HK-2 (cell line): Measurements from ENCODE around the gene TMEM95.
"Not testable (repeated sequence)": the region's sequence is repeated elsewhere in the genome, so short reads cannot be mapped to it uniquely, and the experiment has no call there.

Experiments
- DNase-seq: peaks from one replicate; pipeline ENCODE4 v3.0.0-alpha.2; 2018; ENCODE audit not compliant: unreplicated experiment

Gene TMEM95

DNA sequence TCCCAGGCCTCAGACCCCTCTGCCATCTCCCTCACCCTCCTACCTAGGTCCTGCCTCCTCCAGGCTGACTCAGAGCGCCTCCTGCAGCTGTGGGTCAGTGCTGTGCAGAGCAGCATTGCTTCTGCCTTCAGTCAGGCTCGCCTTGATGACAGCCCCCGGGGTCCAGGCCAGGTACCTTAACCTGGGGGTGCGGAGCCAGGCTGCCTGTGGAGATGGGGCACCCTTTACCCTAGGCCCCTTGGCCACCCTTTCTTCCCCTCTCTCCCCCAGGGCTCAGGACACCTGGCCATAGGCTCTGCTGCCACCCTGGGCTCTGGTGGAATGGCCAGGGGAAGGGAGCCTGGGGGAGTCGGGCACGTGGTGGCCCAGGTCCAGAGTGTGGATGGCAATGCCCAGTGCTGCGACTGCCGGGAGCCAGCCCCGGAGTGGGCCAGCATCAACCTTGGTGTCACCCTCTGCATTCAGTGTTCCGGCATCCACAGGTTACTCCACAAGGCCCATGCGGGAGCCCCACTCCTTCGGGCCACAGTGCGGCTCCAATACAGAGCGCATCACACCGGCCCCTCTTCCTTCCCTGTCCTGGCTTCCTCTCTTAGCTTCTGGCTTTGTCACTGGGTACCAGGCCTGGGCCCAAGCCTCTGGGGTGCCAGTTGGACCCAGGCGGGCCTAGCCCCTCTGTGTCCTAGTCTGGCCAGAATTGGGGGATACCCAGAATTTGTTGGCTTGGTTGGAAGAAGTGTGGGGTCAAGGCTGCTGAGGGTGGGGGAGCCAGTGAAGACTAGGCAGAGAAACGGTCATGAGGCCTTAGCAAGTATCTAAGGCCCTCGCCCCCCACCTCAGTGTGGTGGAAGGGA is 8.0 kb upstream of the TMEM95 start:
- no peak for DNase-seq

GRCh38 chr17:7347630-7348477 is 7.1 kb upstream of the TMEM95 start:
- no peak for DNase-seq

DNA sequence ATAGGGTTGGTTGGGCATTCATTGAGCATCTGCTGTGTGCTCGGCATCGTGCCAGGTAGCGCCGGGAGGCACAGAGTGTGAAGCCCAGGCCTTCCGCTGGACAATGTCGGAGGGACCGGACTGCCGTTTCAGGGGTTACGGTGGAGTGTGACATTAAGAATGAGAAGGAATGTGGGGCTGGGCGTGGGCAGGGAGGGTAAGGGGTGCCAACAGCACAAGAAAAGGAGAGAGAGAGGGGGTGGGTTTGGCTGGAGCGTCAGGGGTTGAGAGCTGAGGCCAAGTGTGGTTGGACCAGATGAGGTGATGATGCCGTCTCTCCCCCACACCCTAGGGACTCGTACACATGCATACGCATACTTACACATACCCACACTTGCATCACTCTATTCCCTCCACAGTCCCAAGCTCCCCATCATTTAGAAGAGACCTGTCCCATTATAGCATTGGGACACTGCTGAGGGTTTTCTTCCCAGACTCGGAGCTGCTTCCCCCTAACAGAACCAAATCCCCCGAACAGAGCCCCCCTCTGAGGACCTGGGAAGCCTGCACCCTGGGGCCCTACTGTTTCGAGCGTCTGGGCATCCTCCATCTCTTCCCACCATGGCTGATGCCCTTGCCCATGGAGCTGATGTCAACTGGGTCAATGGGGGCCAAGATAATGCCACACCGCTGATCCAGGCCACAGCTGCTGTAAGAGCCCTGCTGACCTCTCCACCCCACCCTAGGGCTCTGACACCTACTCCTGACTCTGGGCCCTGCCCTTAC is 6.3 kb upstream of the TMEM95 start:
- DNase-seq: no peak

DNA sequence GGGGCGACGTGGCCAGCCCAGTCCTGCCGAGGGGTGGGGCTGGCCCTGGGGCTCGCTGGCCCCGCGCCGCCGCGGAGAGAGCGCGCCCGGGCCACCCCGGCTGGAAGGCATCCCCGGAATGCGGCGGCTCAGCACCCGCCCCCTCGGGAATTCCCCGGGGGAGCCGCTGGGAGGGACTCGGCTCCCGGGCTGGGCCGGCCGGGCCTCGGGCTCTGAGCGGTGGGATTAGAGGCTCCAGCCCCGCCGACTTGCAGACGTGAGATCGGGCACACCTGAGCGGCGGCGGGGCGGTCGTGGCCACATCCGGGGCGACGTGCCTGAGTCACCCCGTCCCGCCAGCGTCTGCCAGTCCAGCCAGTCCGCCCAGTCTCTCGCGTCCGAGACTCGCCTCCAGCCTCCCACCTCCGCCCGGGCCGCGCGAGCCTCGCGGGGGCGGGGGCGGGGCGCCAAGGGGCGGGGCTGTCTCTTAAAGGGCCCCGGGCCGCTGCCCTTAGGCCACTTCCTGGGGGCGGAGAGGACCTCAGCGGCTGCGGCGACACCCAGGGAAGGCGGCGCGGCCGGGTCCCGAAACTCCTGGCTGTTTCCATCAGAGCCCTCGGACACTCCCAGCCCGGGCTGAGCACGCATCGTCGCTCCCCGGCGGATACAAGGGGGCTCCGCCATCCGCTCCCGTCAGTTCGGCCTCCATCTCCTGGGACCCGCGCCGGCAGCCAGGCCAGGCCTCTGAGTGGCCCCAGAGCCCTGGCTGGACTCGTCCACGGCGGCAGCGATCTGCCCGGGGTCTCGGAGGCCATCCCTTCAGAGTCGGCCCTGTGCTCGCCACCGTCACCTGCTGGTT is 3.1 kb upstream of the TMEM95 start, which contains the start of gene KCTD11:
Gene KCTD11, plus strand, starts transcription at position 498 of the 838 bp plus-strand sequence.
- peak; percentile 99 for DNase-seq

- no peak for DNase-seq
These were observed 2.5 kb upstream of the TMEM95 start for GRCh38 chr17:7352503-7352889.

DNA sequence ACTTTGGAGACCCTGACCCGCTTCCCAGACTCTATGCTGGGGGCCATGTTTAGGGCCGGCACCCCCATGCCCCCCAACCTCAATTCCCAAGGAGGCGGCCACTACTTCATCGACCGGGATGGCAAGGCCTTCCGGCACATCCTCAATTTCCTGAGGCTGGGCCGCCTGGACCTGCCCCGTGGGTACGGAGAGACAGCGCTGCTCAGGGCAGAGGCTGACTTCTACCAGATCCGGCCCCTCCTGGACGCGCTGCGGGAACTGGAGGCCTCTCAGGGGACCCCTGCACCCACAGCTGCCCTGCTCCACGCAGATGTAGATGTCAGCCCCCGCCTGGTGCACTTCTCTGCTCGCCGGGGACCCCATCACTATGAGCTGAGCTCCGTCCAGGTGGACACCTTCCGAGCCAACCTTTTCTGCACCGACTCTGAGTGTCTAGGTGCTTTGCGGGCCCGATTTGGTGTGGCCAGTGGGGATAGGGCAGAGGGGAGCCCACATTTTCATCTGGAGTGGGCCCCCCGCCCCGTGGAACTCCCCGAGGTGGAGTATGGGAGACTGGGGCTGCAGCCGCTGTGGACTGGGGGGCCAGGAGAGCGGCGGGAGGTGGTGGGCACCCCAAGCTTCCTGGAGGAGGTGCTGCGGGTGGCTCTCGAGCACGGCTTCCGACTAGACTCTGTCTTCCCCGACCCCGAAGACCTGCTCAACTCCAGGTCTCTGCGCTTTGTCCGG is 1.9 kb upstream of the TMEM95 start:
- DNase-seq: no peak

DNA sequence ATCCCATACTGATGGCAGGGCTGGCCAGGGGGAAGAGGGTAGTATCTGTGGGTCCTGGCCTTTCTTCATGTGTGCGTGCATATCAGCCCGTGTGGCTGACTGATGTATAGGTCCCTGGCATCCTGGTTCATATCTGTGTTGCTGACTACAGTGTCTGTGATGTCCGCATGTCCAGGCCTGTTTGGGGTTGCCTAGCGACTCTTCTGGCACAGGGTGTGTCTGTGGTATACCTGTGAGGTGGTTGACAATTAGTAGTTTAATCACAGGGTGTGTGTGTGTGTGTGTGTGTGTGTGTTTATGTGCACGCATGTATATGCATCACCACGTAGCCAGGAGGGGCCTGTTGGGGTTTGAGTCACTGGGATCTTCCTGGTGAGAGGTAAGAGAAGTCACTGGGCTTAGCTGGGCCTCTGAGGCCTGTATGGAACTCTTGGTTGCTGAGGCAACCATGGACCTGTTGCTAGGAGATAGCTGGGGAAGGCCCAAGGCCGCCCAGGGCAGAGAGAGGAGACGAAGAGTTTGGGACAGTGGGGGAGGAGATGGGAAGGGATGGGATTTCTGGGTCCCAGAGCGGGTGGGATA is 603 bp upstream of the TMEM95 start:
- no peak for DNase-seq

GRCh38 chr17:7355573-7355972 is 617 bp downstream of the TMEM95 start:
- no peak for DNase-seq

DNA sequence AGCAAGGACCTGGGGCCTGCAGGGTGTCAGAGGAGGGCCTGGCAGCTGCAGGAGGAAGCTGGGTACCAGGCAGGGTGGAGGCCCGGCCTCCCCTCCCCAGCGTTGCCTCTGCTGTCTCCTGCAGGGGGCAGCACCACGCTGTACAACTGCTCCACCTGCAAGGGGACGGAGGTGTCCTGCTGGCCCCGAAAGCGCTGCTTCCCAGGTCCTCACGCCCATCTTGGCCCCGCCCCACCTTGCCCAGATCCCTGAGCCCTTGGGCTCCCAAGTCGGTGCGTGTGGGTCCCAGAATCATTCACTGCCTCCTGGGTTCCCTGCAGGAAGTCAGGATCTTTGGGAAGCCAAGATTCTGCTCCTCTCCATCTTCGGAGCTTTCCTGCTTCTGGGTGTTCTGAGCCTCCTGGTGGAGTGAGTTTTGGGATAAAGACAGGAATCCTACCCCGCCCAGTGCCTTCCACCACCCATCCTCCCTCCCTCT is 1.2 kb downstream of the TMEM95 start:
- peak; percentile 85 for DNase-seq

- no peak for DNase-seq
These were observed 1.8 kb downstream of the TMEM95 start for GRCh38 chr17:7356756-7357155.

- no peak for DNase-seq
These were observed 2.4 kb downstream of the TMEM95 start for GRCh38 chr17:7357381-7357780.

- no peak for DNase-seq
These were observed 7.0 kb downstream of the TMEM95 start for GRCh38 chr17:7361906-7362305.

DNA sequence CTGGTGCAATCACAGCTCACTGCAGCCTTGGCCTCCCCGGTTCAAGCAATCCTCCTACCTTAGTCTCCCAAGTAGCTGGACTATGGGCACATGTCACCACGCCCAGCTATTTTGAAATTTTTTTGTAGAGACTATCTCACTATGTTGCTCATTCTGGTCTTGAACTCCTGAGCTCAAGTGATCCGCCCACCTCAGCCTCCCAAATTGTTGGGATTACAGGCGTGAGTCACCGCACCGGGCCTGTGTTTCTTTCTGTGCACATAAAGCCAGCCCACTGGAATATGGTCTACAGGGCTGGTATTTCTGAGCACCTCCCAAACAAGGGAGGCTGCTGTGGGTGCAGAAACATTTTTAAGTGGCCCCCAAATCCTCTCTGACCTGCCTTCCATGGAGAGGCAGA is 8.4 kb downstream of the TMEM95 start:
- no peak for DNase-seq

DNA sequence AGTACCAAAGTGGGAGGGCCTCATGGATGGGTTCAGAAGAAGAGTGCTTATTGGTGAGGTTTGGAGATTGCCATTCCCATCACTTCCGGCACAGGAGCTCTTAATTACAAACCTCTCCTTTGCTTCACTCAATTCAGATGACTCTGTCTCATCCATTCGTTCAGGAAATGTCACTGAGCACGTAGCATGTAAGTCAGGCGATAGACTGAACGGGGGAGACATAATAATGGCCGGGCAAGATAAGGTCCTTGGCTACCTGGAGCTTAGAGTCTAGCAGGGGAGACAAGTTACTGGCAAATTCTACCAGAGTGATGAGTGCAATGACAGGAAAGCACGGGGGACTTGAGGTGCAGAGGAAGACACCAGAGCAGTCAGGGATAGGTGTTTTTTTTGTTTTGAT is 11.0 kb downstream of the TMEM95 start:
- DNase-seq: not testable (repeated sequence)

- no peak for DNase-seq
These were observed 12.1 kb downstream of the TMEM95 start for GRCh38 chr17:7367083-7367482.

DNA sequence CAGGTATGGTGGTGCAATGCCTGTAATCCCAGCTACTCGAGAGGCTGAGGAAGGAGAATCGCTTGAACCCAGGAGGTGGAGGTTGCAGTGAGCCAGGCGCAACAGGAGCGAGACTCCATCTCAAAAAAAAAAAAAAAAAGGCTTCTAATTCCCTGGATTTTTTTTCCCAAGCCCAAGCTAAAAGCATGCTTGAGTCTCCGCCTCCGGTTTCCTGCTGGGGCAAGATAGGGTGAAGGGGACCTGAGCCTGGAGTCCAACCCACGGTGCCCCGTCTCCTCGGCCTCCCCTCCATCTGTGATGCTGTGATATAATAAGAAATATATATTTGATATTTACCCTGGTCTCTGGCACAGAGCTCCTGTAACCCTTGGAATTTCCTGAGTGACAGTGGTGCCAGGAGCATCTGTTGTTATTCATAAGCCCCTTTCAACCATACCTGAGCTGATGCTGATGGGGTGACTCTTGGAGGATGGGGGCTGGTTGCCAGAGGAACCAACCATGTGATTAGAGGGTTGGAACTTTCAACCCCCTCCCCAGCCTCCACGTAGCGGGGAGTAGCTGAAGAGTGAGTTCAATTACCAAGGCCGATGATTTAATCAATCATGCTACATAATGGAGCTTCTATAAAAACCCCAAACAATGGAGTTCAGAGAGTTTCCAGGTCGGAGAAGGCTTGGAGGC is 13.1 kb downstream of the TMEM95 start:
- no peak for DNase-seq

GRCh38 chr17:7368599-7368994 is 13.6 kb downstream of the TMEM95 start:
- not testable (repeated sequence) for DNase-seq

GRCh38 chr17:7369825-7370224 is 14.9 kb downstream of the TMEM95 start:
- DNase-seq: no peak

- no peak for DNase-seq
These were observed 15.9 kb downstream of the TMEM95 start for GRCh38 chr17:7370853-7371252.
